Measurements from ENCODE around the gene DSCAML1. TPM values are rescaled to one million over a fixed set of nuclear protein-coding genes. Genes with fewer than 3 reads are reported as not detected.

The DSCAML1 gene
- total and polyA plus RNA-seq, 7 experiments from 2014 or later, result 0.17 to 1.3 (median 0.60) TPM; not detected in 2

- intact Hi-C loops (cut with micrococcal nuclease), result no loop called here
- Mint-ChIP-seq H3K27ac (no peak overlapping the region), H3K4me3 (no peak overlapping the region), H3K9me3 (peaks cover 0 to 1% (median 0%) of the 10 kb centered on the region in 11 donors), H3K36me3 (no peaks in the 10 kb centered on the region), H3K4me1 (peaks cover 0 to 3% (median 0%) of the 10 kb centered on the region in 7 donors), H3K27me3 (peaks cover 0 to 13% (median 4%) of the 10 kb centered on the region in 5 donors)
- Histone ChIP-seq H3K27ac (ENCODE audit: low read depth, low read length) (no peak overlapping the region), H3K4me3 (ENCODE audit: low read length) (no peak overlapping the region), H3K36me3 (ENCODE audit: control insufficient read depth in 2 of 3, insufficient read depth in 3 of 3, low read length in 3 of 3) (no peaks in the 10 kb centered on the region), H3K27me3 (ENCODE audit: control insufficient read depth in 2 of 2, insufficient read depth in 2 of 2, low read length in 2 of 2) (no peaks in the 10 kb centered on the region), H3K4me1 (ENCODE audit: control insufficient read depth in 2 of 2, insufficient read depth in 2 of 2, low read length in 2 of 2) (no peaks in the 10 kb centered on the region), H3K9me3 (ENCODE audit: control insufficient read depth in 2 of 3, low read length in 3 of 3) (no peaks in the 10 kb centered on the region)
- DNase-seq (no peak), ATAC-seq (no peak)
- ChIA-PET CTCF (no interaction called here), POLR2A (no interaction called here)
These were observed 323.4 kb downstream of the DSCAML1 start for GRCh38 chr11:117473481-117474091.

GRCh38 chr11:117471776-117472175 lies 325.2 kb downstream of the DSCAML1 start:
- no peak for DNase-seq
- H3K36me3 Mint-ChIP-seq, result no peaks in the 10 kb centered on the region
- H3K9me3 Mint-ChIP-seq, result peaks cover 0 to 1% (median 0%) of the 10 kb centered on the region in 11 donors
- intact Hi-C loops (cut with micrococcal nuclease), result no loop called here
- no peaks in the 10 kb centered on the region for H3K4me1 Mint-ChIP-seq
- ChIA-PET CTCF (no interaction called here), POLR2A (no interaction called here)
- H3K4me3 Mint-ChIP-seq, result no peak overlapping the region
- Histone ChIP-seq H3K4me1 (ENCODE audit: control insufficient read depth in 2 of 2, insufficient read depth in 2 of 2, low read length in 2 of 2) (no peaks in the 10 kb centered on the region), H3K27me3 (ENCODE audit: control insufficient read depth in 2 of 2, insufficient read depth in 2 of 2, low read length in 2 of 2) (no peaks in the 10 kb centered on the region), H3K4me3 (ENCODE audit: low read length) (no peak overlapping the region), H3K27ac (ENCODE audit: low read depth, low read length) (no peak overlapping the region), H3K9me3 (ENCODE audit: control insufficient read depth in 2 of 3, low read length in 3 of 3) (no peaks in the 10 kb centered on the region), H3K36me3 (ENCODE audit: control insufficient read depth in 2 of 3, insufficient read depth in 3 of 3, low read length in 3 of 3) (no peaks in the 10 kb centered on the region)
- no peak overlapping the region for H3K27ac Mint-ChIP-seq
- ATAC-seq, result no peak
- peaks cover 0 to 10% (median 3%) of the 10 kb centered on the region in 5 donors for H3K27me3 Mint-ChIP-seq

GRCh38 chr11:117470576-117470975 lies 326.4 kb downstream of the DSCAML1 start:
- no peak for DNase-seq
- CTCF ChIA-PET, result no interaction called here
- no peaks in the 10 kb centered on the region for H3K9me3 Mint-ChIP-seq
- POLR2A ChIA-PET, result no interaction called here
- no peaks in the 10 kb centered on the region for H3K4me1 Mint-ChIP-seq
- Histone ChIP-seq H3K36me3 (ENCODE audit: control insufficient read depth in 2 of 3, insufficient read depth in 3 of 3, low read length in 3 of 3) (no peaks in the 10 kb centered on the region), H3K4me3 (ENCODE audit: low read length) (no peak overlapping the region), H3K4me1 (ENCODE audit: control insufficient read depth in 2 of 2, insufficient read depth in 2 of 2, low read length in 2 of 2) (no peaks in the 10 kb centered on the region), H3K27me3 (ENCODE audit: control insufficient read depth in 2 of 2, insufficient read depth in 2 of 2, low read length in 2 of 2) (no peaks in the 10 kb centered on the region), H3K9me3 (ENCODE audit: control insufficient read depth in 2 of 3, low read length in 3 of 3) (no peaks in the 10 kb centered on the region), H3K27ac (ENCODE audit: low read depth, low read length) (no peak overlapping the region)
- H3K4me3 Mint-ChIP-seq, result no peak overlapping the region
- no peak overlapping the region for H3K27ac Mint-ChIP-seq
- ATAC-seq, result no peak
- no peaks in the 10 kb centered on the region for H3K36me3 Mint-ChIP-seq
- intact Hi-C loops (cut with micrococcal nuclease), result no loop called here
- peaks cover 0 to 10% (median 0%) of the 10 kb centered on the region in 5 donors for H3K27me3 Mint-ChIP-seq

GRCh38 chr11:117468888-117469287 lies 328.1 kb downstream of the DSCAML1 start:
- Histone ChIP-seq H3K36me3 (ENCODE audit: control insufficient read depth in 2 of 3, insufficient read depth in 3 of 3, low read length in 3 of 3) (no peaks in the 10 kb centered on the region), H3K27ac (ENCODE audit: low read depth, low read length) (no peak overlapping the region), H3K9me3 (ENCODE audit: control insufficient read depth in 2 of 3, low read length in 3 of 3) (no peaks in the 10 kb centered on the region), H3K4me3 (ENCODE audit: low read length) (no peak overlapping the region), H3K27me3 (ENCODE audit: control insufficient read depth in 2 of 2, insufficient read depth in 2 of 2, low read length in 2 of 2) (no peaks in the 10 kb centered on the region), H3K4me1 (ENCODE audit: control insufficient read depth in 2 of 2, insufficient read depth in 2 of 2, low read length in 2 of 2) (no peaks in the 10 kb centered on the region)
- Mint-ChIP-seq H3K4me1 (no peaks in the 10 kb centered on the region), H3K27ac (no peak overlapping the region), H3K36me3 (no peaks in the 10 kb centered on the region), H3K4me3 (no peak overlapping the region), H3K27me3 (peaks cover 0 to 6% (median 0%) of the 10 kb centered on the region in 5 donors), H3K9me3 (peaks cover 0 to 1% (median 0%) of the 10 kb centered on the region in 11 donors)
- intact Hi-C loops (cut with micrococcal nuclease), result no loop called here
- ChIA-PET POLR2A (no interaction called here), CTCF (no interaction called here)
- DNase-seq (no peak), ATAC-seq (no peak)

GRCh38 chr11:117467770-117468169 lies 329.2 kb downstream of the DSCAML1 start:
- H3K36me3 Mint-ChIP-seq, result no peaks in the 10 kb centered on the region
- intact Hi-C loops (cut with micrococcal nuclease), result no loop called here

GRCh38 chr11:117466966-117467365 lies 330.1 kb downstream of the DSCAML1 start:
- no peaks in the 10 kb centered on the region for H3K9me3 ChIP-seq (ENCODE audit: control insufficient read depth in 2 of 3, low read length in 3 of 3)
- ATAC-seq, result no peak
- no peak overlapping the region for H3K27ac Mint-ChIP-seq
- DNase-seq, result no peak
- intact Hi-C loops (cut with micrococcal nuclease), result no loop called here
- no peaks in the 10 kb centered on the region for H3K4me1 Mint-ChIP-seq
- no peak overlapping the region for H3K27ac ChIP-seq (ENCODE audit: low read depth, low read length)
- peaks cover 0 to 6% (median 0%) of the 10 kb centered on the region in 5 donors for H3K27me3 Mint-ChIP-seq
- H3K27me3 ChIP-seq (ENCODE audit: control insufficient read depth in 2 of 2, insufficient read depth in 2 of 2, low read length in 2 of 2), result no peaks in the 10 kb centered on the region
- H3K36me3 ChIP-seq (ENCODE audit: control insufficient read depth in 2 of 3, insufficient read depth in 3 of 3, low read length in 3 of 3), result no peaks in the 10 kb centered on the region
- H3K36me3 Mint-ChIP-seq, result no peaks in the 10 kb centered on the region
- H3K4me3 ChIP-seq (ENCODE audit: low read length), result no peak overlapping the region
- H3K4me3 Mint-ChIP-seq, result no peak overlapping the region
- H3K9me3 Mint-ChIP-seq, result peaks cover 0 to 1% (median 0%) of the 10 kb centered on the region in 11 donors
- ChIA-PET CTCF (no interaction called here), POLR2A (no interaction called here)
- H3K4me1 ChIP-seq (ENCODE audit: control insufficient read depth in 2 of 2, insufficient read depth in 2 of 2, low read length in 2 of 2), result no peaks in the 10 kb centered on the region

More at GRCh38 chr11:117467770-117468169, 329.2 kb downstream of the DSCAML1 start:
- Histone ChIP-seq H3K4me1 (ENCODE audit: control insufficient read depth in 2 of 2, insufficient read depth in 2 of 2, low read length in 2 of 2) (no peaks in the 10 kb centered on the region), H3K27me3 (ENCODE audit: control insufficient read depth in 2 of 2, insufficient read depth in 2 of 2, low read length in 2 of 2) (no peaks in the 10 kb centered on the region), H3K4me3 (ENCODE audit: low read length) (no peak overlapping the region), H3K36me3 (ENCODE audit: control insufficient read depth in 2 of 3, insufficient read depth in 3 of 3, low read length in 3 of 3) (no peaks in the 10 kb centered on the region), H3K9me3 (ENCODE audit: control insufficient read depth in 2 of 3, low read length in 3 of 3) (no peaks in the 10 kb centered on the region), H3K27ac (ENCODE audit: low read depth, low read length) (no peak overlapping the region)
- ChIA-PET CTCF (no interaction called here), POLR2A (no interaction called here)
- DNase-seq (no peak), ATAC-seq (no peak)
- H3K27me3 Mint-ChIP-seq, result peaks cover 0 to 6% (median 0%) of the 10 kb centered on the region in 5 donors
- H3K27ac Mint-ChIP-seq, result no peak overlapping the region
- no peak overlapping the region for H3K4me3 Mint-ChIP-seq
- H3K4me1 Mint-ChIP-seq, result no peaks in the 10 kb centered on the region
- peaks cover 0 to 1% (median 0%) of the 10 kb centered on the region in 11 donors for H3K9me3 Mint-ChIP-seq

GRCh38 chr11:117465236-117465997 lies 331.6 kb downstream of the DSCAML1 start:
- no peaks in the 10 kb centered on the region for H3K9me3 ChIP-seq (ENCODE audit: control insufficient read depth in 2 of 3, low read length in 3 of 3)
- H3K4me3 Mint-ChIP-seq, result no peak overlapping the region
- DNase-seq, result no peak
- H3K27ac Mint-ChIP-seq, result peak overlapping the region in 1 of 9 donors; percentile 16
- H3K9me3 Mint-ChIP-seq, result peaks cover 0 to 1% (median 0%) of the 10 kb centered on the region in 11 donors
- H3K27me3 Mint-ChIP-seq, result peaks cover 0 to 6% (median 0%) of the 10 kb centered on the region in 5 donors
- no peaks in the 10 kb centered on the region for H3K36me3 Mint-ChIP-seq
- ATAC-seq, result no peak
- POLR2A ChIA-PET, result no interaction called here
- no peaks in the 10 kb centered on the region for H3K27me3 ChIP-seq (ENCODE audit: control insufficient read depth in 2 of 2, insufficient read depth in 2 of 2, low read length in 2 of 2)
- intact Hi-C loops (cut with micrococcal nuclease), result no loop called here
- H3K4me1 ChIP-seq (ENCODE audit: control insufficient read depth in 2 of 2, insufficient read depth in 2 of 2, low read length in 2 of 2), result no peaks in the 10 kb centered on the region
- CTCF ChIA-PET, result no interaction called here
- no peaks in the 10 kb centered on the region for H3K36me3 ChIP-seq (ENCODE audit: control insufficient read depth in 2 of 3, insufficient read depth in 3 of 3, low read length in 3 of 3)
- no peak overlapping the region for H3K27ac ChIP-seq (ENCODE audit: low read depth, low read length)
- H3K4me1 Mint-ChIP-seq, result no peaks in the 10 kb centered on the region
- no peak overlapping the region for H3K4me3 ChIP-seq (ENCODE audit: low read length)
